Liver (tissue), 9 donors: ENCODE measurements around the gene CD300C. TPM values are rescaled to one million over a fixed set of nuclear protein-coding genes. Genes with fewer than 3 reads are reported as not detected.

Source experiments
- DNase-seq: peaks from one replicate; pipeline ENCODE4 v3.0.0-alpha.2; 2017; ENCODE audit warnings: low spot score
- H3K27ac ChIP-seq, 2 donors: one replicate each; pipeline ENCODE4 v1.7.0; 2013; ENCODE audit warnings: inconsistent platforms in 2 of 2, low read length in 2 of 2, control low read depth in 1 of 2, low read depth in 1 of 2, mild to moderate bottlenecking in 1 of 2
- H3K27me3 ChIP-seq, 4 donors: one replicate each; pipeline versions ENCODE4 v1.6.1 to v1.7.0; 2013; ENCODE audit warnings: low read length in 3 of 4, inconsistent platforms in 1 of 4, mild to moderate bottlenecking in 1 of 4, moderate library complexity in 1 of 4; ENCODE audit not compliant: control insufficient read depth in 4 of 4, insufficient read depth in 4 of 4
- H3K36me3 ChIP-seq, 4 donors: one replicate each; pipeline versions ENCODE4 v1.6.1 to v1.7.0; 2013; ENCODE audit warnings: low read length in 3 of 4, mild to moderate bottlenecking in 3 of 4, low read depth in 1 of 4, moderate library complexity in 1 of 4; ENCODE audit not compliant: control insufficient read depth in 4 of 4, insufficient read depth in 3 of 4
- H3K4me1 ChIP-seq, 4 donors: one replicate each; pipeline versions ENCODE4 v1.6.1 to v1.7.0; 2013; ENCODE audit warnings: low read length in 3 of 4, mild to moderate bottlenecking in 3 of 4, moderate library complexity in 1 of 4; ENCODE audit not compliant: control insufficient read depth in 4 of 4, insufficient read depth in 4 of 4
- H3K4me3 ChIP-seq, 3 donors: one replicate each; pipeline versions ENCODE4 v1.6.1 to v1.7.0; 2013; ENCODE audit warnings: low read length in 3 of 3, control low read depth in 1 of 3, low read depth in 1 of 3, mild to moderate bottlenecking in 1 of 3
- H3K9ac ChIP-seq, 2 donors: one replicate each; pipeline ENCODE4 v1.7.0; 2013; ENCODE audit warnings: low read length in 2 of 2, mild to moderate bottlenecking in 2 of 2, moderate library complexity in 2 of 2, control low read depth in 1 of 2, low read depth in 1 of 2
- H3K9me3 ChIP-seq, 4 donors: one replicate each; pipeline versions ENCODE4 v1.6.1 to v1.7.0; 2013; ENCODE audit warnings: low read length in 3 of 4; ENCODE audit not compliant: control insufficient read depth in 4 of 4
- ATF3 ChIP-seq: IDR thresholded peaks from 2 replicates; pipeline ENCODE4 v1.6.1; 2016; ENCODE audit warnings: antibody characterized with exemption
- EGR1 ChIP-seq, 2 donors: IDR thresholded peaks; 2 replicates each; pipeline ENCODE4 v1.6.1; 2016 to 2018; ENCODE audit warnings: antibody characterized with exemption in 2 of 2, low read depth in 2 of 2
- FOXA1 ChIP-seq: IDR thresholded peaks from 2 replicates; pipeline ENCODE4 v1.6.1; 2016; ENCODE audit warnings: antibody characterized with exemption
- FOXA2 ChIP-seq: IDR thresholded peaks from 2 replicates; pipeline ENCODE4 v1.6.1; 2016; ENCODE audit warnings: antibody characterized with exemption
- GABPA ChIP-seq, 2 donors: IDR thresholded peaks in 1 of 2; conservative IDR thresholded peaks in 1 of 2; 2 replicates each; pipeline ENCODE4 v1.6.1; 2016; ENCODE audit warnings: antibody characterized with exemption in 2 of 2, mild to moderate bottlenecking in 1 of 2, moderate library complexity in 1 of 2
- HNF4A ChIP-seq, 2 donors: conservative IDR thresholded peaks; 2 replicates each; pipeline ENCODE4 v1.6.1; 2016; ENCODE audit warnings: antibody characterized with exemption in 2 of 2, mild to moderate bottlenecking in 2 of 2
- HNF4G ChIP-seq: IDR thresholded peaks from 2 replicates; pipeline ENCODE4 v1.6.1; 2016; ENCODE audit warnings: antibody characterized with exemption
- JUND ChIP-seq, 2 donors: IDR thresholded peaks; 2 replicates each; pipeline ENCODE4 v1.6.1; 2016; ENCODE audit warnings: antibody characterized with exemption in 2 of 2
- MAX ChIP-seq: IDR thresholded peaks from 2 replicates; pipeline ENCODE4 v1.6.1; 2016; ENCODE audit warnings: antibody characterized with exemption
- NR2F2 ChIP-seq: IDR thresholded peaks from 2 replicates; pipeline ENCODE4 v1.6.1; 2016; ENCODE audit warnings: antibody characterized with exemption
- RAD21 ChIP-seq, 2 donors: IDR thresholded peaks; 2 replicates each; pipeline ENCODE4 v1.6.1; 2016; ENCODE audit warnings: antibody characterized with exemption in 2 of 2, mild to moderate bottlenecking in 2 of 2
- RXRA ChIP-seq, 2 donors: IDR thresholded peaks; 2 replicates each; pipeline ENCODE4 v1.6.1; 2017 to 2018; ENCODE audit warnings: antibody characterized with exemption in 2 of 2, mild to moderate bottlenecking in 1 of 2
- SP1 ChIP-seq: IDR thresholded peaks from 2 replicates; pipeline ENCODE4 v1.6.1; 2018; ENCODE audit warnings: antibody characterized with exemption, mild to moderate bottlenecking
- TAF1 ChIP-seq: conservative IDR thresholded peaks from 2 replicates; pipeline ENCODE4 v1.6.1; 2016; ENCODE audit warnings: antibody characterized with exemption, mild to moderate bottlenecking
- YY1 ChIP-seq: IDR thresholded peaks from 2 replicates; pipeline ENCODE4 v1.6.1; 2016; ENCODE audit warnings: antibody characterized with exemption, mild to moderate bottlenecking
- WGBS: extraction: QIAGEN DNeasy Blood & Tissue Kit; methylation state at CpG from one replicate; pipeline ENCODE4 v1.1.7; 2013; 5-methylcytosine and 5-hydroxymethylcytosine counted together
- polyA plus RNA-seq, 2 donors: library from polyadenylated mRNA; stranded (reverse) in 1 of 2; unstranded in 1 of 2; fragments of 200-250 nt in 1 of 2; fragments of >200 nt in 1 of 2; fragmentation: Nextera tagmentation in 1 of 2; extraction: Ambion mirVana in 1 of 2; gene quantifications; one replicate each; pipeline versions ENCODE4 v1.2.1 to v1.2.3, GENCODE V29; 2013 to 2015
- total RNA-seq, 2 donors: library from RNA; depleted of rRNA; stranded (reverse); fragments of >200 nt; gene quantifications; one replicate each; pipeline ENCODE4 v1.2.3, GENCODE V29; 2014
- TF ChIP-seq, protein P1 (sequence below): fragments of 150-350 bp; IDR thresholded peaks from 2 replicates; pipeline ENCODE4 v1.5.1; 2017; ENCODE audit warnings: improper control_type of control experiment, low read depth, low read length; ENCODE audit not compliant: missing input control
- TF ChIP-seq, protein P2 (sequence below): IDR thresholded peaks from 2 replicates; pipeline ENCODE4 v1.6.1; 2016; ENCODE audit warnings: antibody characterized with exemption
- donor health status: healthy.
- donor health status: healthy.
- donor health status: healthy.
- donor health status: healthy.
- donor health status: healthy.

CD300C gene
- total and polyA plus RNA-seq, 4 donors = 0.17 to 1.5 (median 1.0) TPM

DNA sequence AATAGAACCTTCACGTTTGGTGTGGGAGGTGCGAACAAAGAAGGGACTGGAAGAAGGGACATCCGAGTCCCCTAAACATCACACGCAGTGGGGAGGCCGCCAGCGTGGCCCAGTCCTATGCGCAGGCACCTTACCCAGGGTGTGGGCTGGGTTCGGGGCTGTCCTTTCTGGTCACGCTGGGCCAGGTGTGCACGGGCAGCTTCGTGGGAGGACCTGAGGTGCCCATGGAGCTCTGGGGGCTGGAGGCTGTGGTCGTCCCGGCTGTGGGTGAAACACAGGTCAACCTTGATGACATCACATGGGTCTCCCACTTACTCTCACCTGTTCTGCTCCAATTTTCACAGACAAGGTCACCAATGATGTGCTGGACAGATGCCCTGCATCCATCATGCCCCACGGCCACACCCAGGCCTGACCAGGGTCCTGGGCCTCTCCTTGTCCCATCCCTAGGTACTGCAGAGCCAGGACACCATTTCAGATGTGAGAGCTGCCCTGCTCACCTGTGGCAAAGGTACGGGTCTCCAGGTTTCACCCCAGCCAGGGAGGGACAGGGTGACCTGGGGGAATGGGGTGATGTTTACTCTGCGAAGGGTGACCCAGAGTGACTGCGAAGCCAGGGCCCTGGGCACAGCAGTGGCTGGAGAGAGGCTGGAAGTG, 3.1 kb downstream of the CD300C start:
- TF ChIP-seq YY1 (no peak), NR2F2 (no peak), EGR1 (IDR thresholded peaks at IDR 0.05; ENCODE audit: low read depth in 2 of 2) (no peak), JUND (IDR thresholded peaks at IDR 0.05) (no peak), SP1 (no peak), HNF4G (no peak), FOXA2 (no peak), HNF4A (conservative IDR thresholded peaks at IDR 0.05) (no peak), MAX (no peak), FOXA1 (no peak), RAD21 (IDR thresholded peaks at IDR 0.05) (no peak), TAF1 (no peak), ATF3 (no peak), GABPA (IDR thresholded peaks at IDR 0.05 in 1 of 2, conservative IDR thresholded peaks at IDR 0.05 in 1 of 2) (no peak), RXRA (IDR thresholded peaks at IDR 0.05) (no peak)
- TF ChIP-seq, protein P1, sequence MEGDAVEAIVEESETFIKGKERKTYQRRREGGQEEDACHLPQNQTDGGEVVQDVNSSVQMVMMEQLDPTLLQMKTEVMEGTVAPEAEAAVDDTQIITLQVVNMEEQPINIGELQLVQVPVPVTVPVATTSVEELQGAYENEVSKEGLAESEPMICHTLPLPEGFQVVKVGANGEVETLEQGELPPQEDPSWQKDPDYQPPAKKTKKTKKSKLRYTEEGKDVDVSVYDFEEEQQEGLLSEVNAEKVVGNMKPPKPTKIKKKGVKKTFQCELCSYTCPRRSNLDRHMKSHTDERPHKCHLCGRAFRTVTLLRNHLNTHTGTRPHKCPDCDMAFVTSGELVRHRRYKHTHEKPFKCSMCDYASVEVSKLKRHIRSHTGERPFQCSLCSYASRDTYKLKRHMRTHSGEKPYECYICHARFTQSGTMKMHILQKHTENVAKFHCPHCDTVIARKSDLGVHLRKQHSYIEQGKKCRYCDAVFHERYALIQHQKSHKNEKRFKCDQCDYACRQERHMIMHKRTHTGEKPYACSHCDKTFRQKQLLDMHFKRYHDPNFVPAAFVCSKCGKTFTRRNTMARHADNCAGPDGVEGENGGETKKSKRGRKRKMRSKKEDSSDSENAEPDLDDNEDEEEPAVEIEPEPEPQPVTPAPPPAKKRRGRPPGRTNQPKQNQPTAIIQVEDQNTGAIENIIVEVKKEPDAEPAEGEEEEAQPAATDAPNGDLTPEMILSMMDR = no peak
- TF ChIP-seq, protein P2, sequence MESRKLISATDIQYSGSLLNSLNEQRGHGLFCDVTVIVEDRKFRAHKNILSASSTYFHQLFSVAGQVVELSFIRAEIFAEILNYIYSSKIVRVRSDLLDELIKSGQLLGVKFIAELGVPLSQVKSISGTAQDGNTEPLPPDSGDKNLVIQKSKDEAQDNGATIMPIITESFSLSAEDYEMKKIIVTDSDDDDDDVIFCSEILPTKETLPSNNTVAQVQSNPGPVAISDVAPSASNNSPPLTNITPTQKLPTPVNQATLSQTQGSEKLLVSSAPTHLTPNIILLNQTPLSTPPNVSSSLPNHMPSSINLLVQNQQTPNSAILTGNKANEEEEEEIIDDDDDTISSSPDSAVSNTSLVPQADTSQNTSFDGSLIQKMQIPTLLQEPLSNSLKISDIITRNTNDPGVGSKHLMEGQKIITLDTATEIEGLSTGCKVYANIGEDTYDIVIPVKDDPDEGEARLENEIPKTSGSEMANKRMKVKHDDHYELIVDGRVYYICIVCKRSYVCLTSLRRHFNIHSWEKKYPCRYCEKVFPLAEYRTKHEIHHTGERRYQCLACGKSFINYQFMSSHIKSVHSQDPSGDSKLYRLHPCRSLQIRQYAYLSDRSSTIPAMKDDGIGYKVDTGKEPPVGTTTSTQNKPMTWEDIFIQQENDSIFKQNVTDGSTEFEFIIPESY = no peak
- DNase-seq = no peak
- 84% methylated on average over 17 of the region's 17 CpGs for WGBS
- Histone ChIP-seq H3K27ac (no peak overlapping the region), H3K9ac (no peak overlapping the region), H3K27me3 (no peaks in the 10 kb centered on the region), H3K4me1 (peaks cover 0 to 4% (median 0%) of the 10 kb centered on the region in 4 donors), H3K36me3 (no peaks in the 10 kb centered on the region), H3K4me3 (no peak overlapping the region), H3K9me3 (no peaks in the 10 kb centered on the region)

DNA sequence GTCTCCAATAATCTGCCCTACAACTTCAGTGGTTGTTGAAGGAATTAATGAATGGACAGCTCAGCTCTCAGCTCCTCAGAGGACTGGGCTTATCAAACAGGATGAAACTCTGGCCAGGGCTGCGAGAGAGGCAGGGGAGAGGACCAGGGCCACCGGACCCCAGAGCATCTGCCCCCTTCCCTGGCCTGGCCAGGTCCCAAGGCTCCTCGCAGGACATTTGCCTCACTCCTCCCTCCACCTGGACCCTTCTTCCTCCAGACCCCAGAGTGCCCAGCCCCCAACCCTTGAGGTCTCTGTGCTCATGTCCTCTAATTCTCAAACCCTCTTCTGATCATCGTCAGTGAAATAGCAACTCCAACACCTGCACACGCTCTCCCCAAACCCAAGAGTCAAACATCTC, 3.7 kb downstream of the CD300C start:
- Histone ChIP-seq H3K4me3 (no peak overlapping the region), H3K27me3 (no peaks in the 10 kb centered on the region), H3K36me3 (no peaks in the 10 kb centered on the region), H3K9ac (no peak overlapping the region), H3K27ac (no peak overlapping the region), H3K4me1 (peaks cover 0 to 4% (median 0%) of the 10 kb centered on the region in 4 donors), H3K9me3 (no peaks in the 10 kb centered on the region)
- DNase-seq = no peak
- WGBS = 82% methylated on average over 5 of the region's 5 CpGs
- TF ChIP-seq MAX = no peak
- no peak for TF ChIP-seq JUND (IDR thresholded peaks at IDR 0.05)
- TF ChIP-seq, protein P1 = no peak
- TF ChIP-seq GABPA (IDR thresholded peaks at IDR 0.05 in 1 of 2, conservative IDR thresholded peaks at IDR 0.05 in 1 of 2) = no peak
- no peak for TF ChIP-seq HNF4A (conservative IDR thresholded peaks at IDR 0.05)
- TF ChIP-seq YY1 = no peak
- TF ChIP-seq SP1 = no peak
- no peak for TF ChIP-seq EGR1 (IDR thresholded peaks at IDR 0.05; ENCODE audit: low read depth in 2 of 2)
- TF ChIP-seq RAD21 (IDR thresholded peaks at IDR 0.05) = no peak
- no peak for TF ChIP-seq FOXA2
- TF ChIP-seq FOXA1 = no peak
- TF ChIP-seq TAF1 = no peak
- TF ChIP-seq RXRA (IDR thresholded peaks at IDR 0.05) = no peak
